ENCODE data around the gene TFF3.
A peak's percentile ranks its signal among the peaks of the same experiment; 100 is the strongest.

TFF3 gene

DNA sequence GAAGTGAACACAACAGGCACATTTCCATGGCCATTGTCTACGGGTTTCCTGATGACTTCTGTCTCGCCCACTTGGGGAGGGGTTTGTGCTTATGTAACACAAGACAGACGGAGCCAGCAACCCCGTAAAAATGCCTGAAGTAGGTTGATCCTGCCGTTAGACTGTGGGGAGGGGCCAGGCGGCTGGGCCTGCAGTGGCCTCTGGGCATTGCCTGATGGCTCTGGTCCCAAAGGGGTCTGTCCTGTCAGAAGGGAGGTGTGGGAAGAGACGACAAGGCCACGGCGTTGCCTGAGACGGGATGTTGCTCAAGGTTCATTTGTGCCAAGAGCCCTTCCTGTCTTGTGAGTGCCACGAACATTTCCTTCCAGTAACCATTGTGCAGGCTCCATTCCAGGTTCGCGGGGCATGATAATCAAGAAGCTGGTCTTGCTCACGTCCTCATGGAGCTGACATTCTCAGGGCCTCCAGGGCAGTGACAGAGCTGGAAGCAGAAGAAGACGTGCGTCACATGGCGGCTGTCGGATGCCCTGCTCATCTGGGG, 51.5 kb downstream of the TFF3 start:
- peak; percentile 64 for DNase-seq

DNA sequence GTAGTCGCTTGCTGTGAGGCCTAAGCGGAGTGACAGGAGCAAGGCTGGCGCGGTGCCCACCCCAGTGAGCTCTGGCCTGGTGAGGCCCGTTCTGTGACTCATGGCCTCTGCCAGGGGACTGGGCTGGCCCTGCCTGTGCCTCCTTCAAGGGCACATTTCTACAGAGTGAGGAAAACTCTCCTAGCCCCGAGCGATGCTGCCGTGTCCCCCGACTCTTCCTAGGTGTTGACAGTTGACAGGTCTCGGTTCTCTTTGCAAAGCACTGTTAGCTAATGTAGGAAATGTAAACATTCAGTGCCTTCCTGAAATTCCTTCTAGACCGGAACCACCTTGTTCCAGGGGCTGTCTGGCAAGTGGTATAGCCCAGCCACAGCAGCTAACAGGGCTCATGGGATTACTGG, 52.4 kb downstream of the TFF3 start:
- DNase-seq: peak; percentile 56

DNA sequence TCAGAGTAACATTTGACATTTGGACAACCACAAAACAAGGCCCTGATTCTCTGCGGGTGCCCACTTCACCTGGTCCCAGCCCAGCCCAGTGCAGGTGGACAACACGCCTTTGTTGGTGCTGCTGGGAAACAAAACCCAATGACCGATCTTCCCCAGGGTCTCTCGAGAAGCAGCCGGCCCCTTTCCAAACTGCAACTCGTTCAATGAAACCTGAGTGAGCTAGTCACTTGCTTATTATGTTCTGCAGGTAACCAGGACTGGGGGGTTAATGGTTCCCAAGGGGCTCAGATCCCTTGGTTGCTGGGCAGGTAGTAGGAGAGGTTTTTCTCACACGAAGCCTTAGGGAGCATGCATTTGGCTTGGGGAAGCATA, 53.4 kb downstream of the TFF3 start:
- no peak for DNase-seq

All from inflammatory macrophage treated with lipopolysaccharide for 4 hours (primary cell).